GM19468 (cell line): ENCODE data around the gene IL22RA1.

Experiments
- ATAC-seq: cut with Tn5 transposase; IDR thresholded peaks from one replicate; pipeline ENCODE4 v1.9.1; 2021; ENCODE audit warnings: mild to moderate bottlenecking, moderate library complexity, moderate number of reproducible peaks; ENCODE audit not compliant: unreplicated experiment; ENCODE audit errors: extremely low read depth

IL22RA1 gene

GRCh38 chr1:24101796-24102586 lies 40.9 kb downstream of the IL22RA1 start:
- ATAC-seq = no peak

GRCh38 chr1:24100945-24101737 lies 41.8 kb downstream of the IL22RA1 start:
- no peak for ATAC-seq

DNA sequence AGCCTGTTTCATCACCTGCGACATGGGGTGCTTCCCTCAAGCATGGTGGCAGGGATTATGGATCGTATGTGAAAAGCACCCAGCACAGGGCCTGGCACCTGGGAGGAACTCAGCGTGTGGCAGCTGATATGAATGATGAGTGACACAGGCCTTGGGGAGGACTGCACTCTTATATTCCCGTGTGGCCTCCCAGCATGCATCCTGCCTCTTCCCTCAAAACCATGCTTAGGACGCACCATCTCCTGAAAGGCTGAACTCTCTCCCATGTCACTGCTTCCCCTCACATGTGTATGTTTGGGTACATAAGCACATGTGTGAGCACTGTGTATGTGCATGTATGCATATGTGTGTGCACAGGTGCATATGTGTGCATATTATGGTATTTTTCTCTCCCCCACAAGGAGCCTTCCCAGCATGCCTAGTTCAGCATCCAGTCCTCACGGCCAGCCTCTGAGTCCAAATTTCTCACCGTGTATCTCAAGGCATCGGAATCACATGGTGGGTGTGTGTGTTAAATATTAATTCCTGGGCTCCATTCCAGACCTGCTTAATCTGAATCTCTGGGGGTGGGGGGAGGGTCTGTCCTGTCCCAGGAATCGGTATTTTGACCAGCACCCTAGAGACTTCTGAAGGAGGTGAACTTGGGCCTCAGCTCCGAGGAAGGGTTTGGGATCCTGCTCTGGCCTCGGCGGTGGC lies 43.8 kb downstream of the IL22RA1 start:
- ATAC-seq = no peak

GRCh38 chr1:24098102-24098501 lies 44.8 kb downstream of the IL22RA1 start:
- no peak for ATAC-seq

DNA sequence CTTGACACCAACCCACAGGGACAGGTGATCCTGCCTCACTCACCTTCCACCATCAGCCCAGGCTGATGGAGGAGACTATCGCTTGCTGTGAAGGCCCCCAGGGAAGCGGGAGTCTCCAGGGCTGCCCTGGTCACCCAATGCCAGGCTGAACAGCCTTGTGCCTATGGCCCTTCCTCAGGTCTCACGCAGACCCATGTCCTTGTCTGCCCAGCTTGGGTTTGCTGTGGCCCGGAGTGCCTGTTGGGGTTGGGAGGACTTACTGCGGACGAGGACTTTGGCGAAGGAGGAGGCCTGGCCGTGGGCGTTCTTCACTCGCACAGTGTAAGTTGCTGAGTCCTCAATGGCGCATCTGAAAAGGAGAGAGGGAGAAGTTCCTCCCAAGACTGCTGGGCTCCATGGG lies 45.3 kb downstream of the IL22RA1 start:
- ATAC-seq = no peak

DNA sequence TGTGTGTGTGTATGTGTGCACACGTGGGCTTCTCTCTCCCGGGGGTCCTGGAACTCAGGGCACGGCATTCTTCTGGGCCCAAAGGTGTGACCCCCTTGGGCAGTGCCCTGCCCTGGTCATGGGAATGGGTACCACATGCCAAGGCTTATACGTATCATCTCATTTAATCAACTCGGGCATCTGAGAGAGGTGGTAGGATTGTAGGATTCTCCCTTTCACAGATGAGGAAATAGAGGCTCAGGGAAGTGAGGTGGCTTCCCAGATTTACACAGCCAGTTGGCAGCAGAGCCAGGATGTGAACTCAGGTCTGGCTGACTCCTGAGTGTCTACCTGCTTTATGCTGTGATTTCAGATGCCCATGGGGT lies 46.2 kb downstream of the IL22RA1 start:
- ATAC-seq = no peak

GRCh38 chr1:24096009-24096738 lies 46.8 kb downstream of the IL22RA1 start:
- no peak for ATAC-seq

DNA sequence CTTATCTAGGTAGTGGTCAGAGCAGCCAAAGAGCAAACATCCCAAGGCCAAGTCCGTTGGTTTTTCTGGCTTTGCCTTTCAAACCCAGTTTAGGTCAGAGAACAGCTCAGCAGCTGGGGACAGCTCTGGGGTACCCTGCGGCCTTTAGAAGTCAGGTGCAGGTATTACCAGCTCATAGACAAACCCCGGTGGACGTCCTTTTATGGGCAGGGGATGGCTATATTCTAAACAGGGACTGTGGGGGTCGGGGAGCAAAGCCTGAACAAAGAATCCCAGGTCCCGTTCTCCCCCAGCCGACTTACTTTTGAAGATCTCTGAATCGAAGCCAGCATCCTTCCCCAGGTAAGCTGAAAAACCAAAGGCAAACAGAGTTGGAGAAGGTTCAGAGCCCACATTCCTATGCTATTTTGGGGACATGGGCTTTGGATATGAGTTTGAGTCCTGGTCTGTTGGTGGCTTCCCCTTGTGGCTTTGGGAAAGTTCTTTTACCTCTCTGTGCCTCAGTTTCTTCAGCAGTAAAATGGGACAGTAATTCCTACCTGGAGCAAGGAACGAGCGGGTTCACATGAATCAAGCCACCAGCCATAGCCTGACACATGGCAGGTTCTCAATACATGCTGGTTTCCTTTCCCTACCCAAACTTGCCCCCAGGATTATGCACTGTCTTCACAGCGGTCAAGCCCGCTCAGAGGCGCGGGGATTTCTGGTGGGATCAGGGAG lies 47.6 kb downstream of the IL22RA1 start:
- ATAC-seq = no peak

DNA sequence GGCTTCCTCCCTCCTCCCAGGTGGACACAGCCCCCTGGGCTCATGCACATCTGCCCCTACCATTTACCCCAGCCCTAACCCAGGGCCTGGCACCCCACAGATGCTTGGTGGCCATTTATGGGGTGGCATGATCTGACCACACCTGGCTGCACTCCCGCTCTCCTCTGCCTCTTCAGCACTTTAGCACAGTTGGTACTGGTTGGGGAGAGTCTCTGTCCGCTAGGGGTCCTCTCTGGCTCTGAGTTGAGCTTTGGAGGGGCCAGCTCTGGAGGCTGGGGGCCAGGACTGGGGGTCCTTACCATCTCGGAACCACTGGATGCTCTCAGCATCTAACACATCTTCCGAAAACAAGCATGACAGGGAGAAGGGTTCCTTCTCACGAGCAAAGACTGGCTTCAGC lies 48.4 kb downstream of the IL22RA1 start:
- ATAC-seq = no peak

GRCh38 chr1:24093732-24094131 lies 49.2 kb downstream of the IL22RA1 start:
- ATAC-seq = no peak

GRCh38 chr1:24092979-24093378 lies 50.0 kb downstream of the IL22RA1 start:
- no peak for ATAC-seq

- no peak for ATAC-seq
These were observed 50.9 kb downstream of the IL22RA1 start for GRCh38 chr1:24091971-24092482.

DNA sequence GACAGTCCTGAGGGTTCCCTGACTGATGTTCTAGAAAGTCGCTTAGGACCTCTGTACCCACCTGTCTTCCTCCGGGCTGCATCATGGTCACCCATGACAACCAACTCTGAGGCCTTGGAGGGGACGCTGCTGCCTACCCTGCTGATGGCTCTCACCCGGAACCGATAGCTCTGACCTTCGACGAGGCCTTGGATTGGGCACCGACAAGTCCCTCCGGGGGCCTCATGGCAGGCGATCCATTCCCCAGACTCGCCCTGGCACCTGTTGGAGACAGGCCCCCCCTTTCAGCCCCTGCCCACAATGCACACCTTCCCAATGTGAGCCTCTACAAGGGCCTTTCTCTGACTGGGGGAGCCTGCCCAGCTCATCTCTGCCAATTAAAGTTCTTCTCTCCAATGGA lies 52.2 kb downstream of the IL22RA1 start:
- no peak for ATAC-seq

DNA sequence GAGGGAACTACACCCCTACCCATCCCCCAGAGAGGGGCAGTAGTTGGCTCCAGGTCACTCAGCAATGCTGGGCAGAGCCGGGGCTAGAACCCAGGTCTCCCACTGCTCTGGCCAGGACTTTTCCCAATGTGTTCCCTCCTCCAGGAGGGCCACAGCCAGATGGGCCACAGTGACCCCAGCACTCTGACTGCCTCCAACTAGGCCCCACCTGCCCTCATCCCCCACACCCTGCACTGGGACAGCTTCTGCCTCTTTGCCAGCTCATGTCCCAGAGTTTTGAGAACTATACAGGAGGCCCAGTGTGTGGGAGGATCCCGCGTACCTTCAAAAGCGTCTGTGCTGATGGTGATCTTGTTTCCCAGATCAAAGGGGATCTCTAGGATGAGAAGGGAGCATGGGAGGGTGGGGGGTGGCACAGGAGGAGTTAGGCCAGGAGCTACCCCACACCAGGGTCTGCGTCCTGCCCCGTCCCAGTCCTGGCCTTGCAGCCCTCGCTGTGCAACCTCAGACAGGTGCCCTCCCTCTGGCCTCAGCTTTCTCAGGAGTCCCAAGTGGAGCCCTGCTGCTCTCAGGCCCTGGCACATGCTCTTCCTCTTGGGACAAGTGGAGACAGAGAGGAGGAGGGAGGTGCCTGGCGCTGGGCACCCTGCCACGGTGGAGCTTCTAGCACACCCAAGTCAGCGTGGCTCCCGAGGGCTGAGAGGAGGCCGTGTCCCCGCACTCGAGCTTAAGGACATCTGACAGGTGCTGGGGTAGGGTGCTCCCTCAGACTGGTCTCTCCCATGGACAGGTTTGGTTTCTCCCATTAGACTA lies 53.0 kb downstream of the IL22RA1 start:
- no peak for ATAC-seq

GRCh38 chr1:24089027-24089742 lies 53.8 kb downstream of the IL22RA1 start:
- ATAC-seq = no peak

- ATAC-seq = no peak
These were observed 56.5 kb downstream of the IL22RA1 start for GRCh38 chr1:24086466-24086865.

DNA sequence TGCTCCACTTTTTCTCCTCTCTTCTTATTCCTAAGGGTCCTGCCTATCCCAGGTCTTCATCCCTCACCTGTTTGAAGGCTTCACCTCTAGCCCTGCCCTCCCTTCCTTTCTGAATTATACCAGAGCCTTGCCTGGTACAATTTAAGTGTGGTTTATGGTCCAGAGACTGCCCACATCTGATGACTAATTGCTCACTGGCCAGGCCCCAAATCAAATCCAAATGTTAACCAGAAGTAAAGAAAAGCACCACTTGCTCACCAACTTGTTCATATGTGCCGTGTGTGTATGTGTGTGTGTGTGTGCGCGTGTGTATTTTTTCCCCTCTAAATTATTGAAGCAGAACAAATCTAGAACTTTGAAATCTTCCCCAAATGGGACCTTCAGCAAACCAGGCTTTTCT lies 57.4 kb downstream of the IL22RA1 start:
- no peak for ATAC-seq

DNA sequence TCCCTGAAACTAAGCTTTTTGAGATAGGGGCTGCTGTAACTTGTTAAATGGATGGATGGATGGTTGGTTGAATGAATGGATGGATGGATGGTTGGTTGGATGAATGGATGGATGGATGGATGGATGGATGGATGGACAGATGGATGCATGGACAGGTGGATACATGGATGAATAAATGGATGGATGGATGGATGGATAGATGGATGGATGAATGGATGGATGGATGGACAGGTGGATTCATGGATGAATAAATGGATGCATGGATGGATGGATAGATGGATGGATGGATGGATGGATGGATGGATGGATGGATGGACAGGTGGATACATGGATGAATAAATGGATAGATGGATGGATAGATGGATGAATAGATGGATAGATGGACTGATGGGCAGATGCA lies 57.9 kb downstream of the IL22RA1 start:
- ATAC-seq = no peak
